Bronchus fibroblast of lung (primary cell): Measurements from ENCODE around the gene STS. TPM values are rescaled to one million over a fixed set of nuclear protein-coding genes. Genes with fewer than 3 reads are reported as not detected.

Experiments used
- total RNA-seq: library from RNA; depleted of rRNA; stranded (reverse); fragments of >200 nt; gene quantifications from 2 replicates; pipeline ENCODE4 v1.2.3, GENCODE V29; 2015

The STS gene, protein sequence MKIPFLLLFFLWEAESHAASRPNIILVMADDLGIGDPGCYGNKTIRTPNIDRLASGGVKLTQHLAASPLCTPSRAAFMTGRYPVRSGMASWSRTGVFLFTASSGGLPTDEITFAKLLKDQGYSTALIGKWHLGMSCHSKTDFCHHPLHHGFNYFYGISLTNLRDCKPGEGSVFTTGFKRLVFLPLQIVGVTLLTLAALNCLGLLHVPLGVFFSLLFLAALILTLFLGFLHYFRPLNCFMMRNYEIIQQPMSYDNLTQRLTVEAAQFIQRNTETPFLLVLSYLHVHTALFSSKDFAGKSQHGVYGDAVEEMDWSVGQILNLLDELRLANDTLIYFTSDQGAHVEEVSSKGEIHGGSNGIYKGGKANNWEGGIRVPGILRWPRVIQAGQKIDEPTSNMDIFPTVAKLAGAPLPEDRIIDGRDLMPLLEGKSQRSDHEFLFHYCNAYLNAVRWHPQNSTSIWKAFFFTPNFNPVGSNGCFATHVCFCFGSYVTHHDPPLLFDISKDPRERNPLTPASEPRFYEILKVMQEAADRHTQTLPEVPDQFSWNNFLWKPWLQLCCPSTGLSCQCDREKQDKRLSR
- total RNA-seq, result 1.5 and 1.7 TPM in 2 replicates

GRCh38 chrX:7147413-7147977 lies at the start of gene STS:
TSS of gene STS (plus strand) at chrX:7147712. CDS start at chrX:7253200, 105,488 bp downstream.

GRCh38 chrX:7147978-7148854 lies 704 bp downstream of the STS start, which contains the start of gene PUDP:
TSS of gene PUDP (minus strand) at chrX:7148153. CDS start at chrX:7148113, 40 bp downstream.

Other genes with a start within 250 kb of the STS start
- 13.6 and 23.3 TPM in 2 replicates for gene PUDP, start 441 bp downstream of the STS start, total RNA-seq